Mesenchymal stem cell (in vitro differentiated cells and primary cell): ENCODE measurements around the gene UBE2U.
A peak's percentile ranks its signal among the peaks of the same experiment; 100 is the strongest.

Experiments
- DNase-seq: peaks from one replicate; pipeline ENCODE4 v3.0.0-alpha.2; 2013
- H2AFZ ChIP-seq: one replicate; pipeline ENCODE4 v1.6.1; 2013; ENCODE audit warnings: low read depth, mild to moderate bottlenecking, control low read depth, inconsistent platforms, low read length, moderate library complexity
- H2AK5ac ChIP-seq: 2 replicates; pipeline ENCODE4 v1.6.1; 2013; ENCODE audit warnings: low read length, moderate library complexity, mild to moderate bottlenecking, inconsistent platforms; ENCODE audit not compliant: severe bottlenecking
- H2BK120ac ChIP-seq: one replicate; pipeline ENCODE4 v1.6.1; 2013; ENCODE audit warnings: low read depth, mild to moderate bottlenecking, inconsistent platforms, low read length, moderate library complexity
- H2BK12ac ChIP-seq, 2 experiments: one replicate each; pipeline ENCODE4 v1.6.1; 2013; ENCODE audit warnings: inconsistent platforms in 2 of 2, low read length in 2 of 2, mild to moderate bottlenecking in 2 of 2, moderate library complexity in 2 of 2, control low read depth in 1 of 2
- H2BK15ac ChIP-seq: one replicate; pipeline ENCODE4 v1.6.1; 2013; ENCODE audit warnings: mild to moderate bottlenecking, low read depth, inconsistent platforms; ENCODE audit not compliant: poor library complexity, severe bottlenecking
- H2BK5ac ChIP-seq: 2 replicates; pipeline ENCODE4 v1.6.1; 2013; ENCODE audit warnings: low read depth, mild to moderate bottlenecking, low read length, control low read depth, inconsistent platforms; ENCODE audit not compliant: poor library complexity, severe bottlenecking
- H3K14ac ChIP-seq, 2 experiments: one replicate each; pipeline ENCODE4 v1.6.1; 2013; ENCODE audit warnings: inconsistent platforms in 2 of 2, low read length in 2 of 2, control low read depth in 1 of 2, mild to moderate bottlenecking in 1 of 2, moderate library complexity in 1 of 2
- H3K18ac ChIP-seq, 2 experiments: one replicate each; pipeline ENCODE4 v1.6.1; 2013; ENCODE audit warnings: inconsistent platforms in 2 of 2, low read length in 2 of 2, control low read depth in 1 of 2, low read depth in 1 of 2, mild to moderate bottlenecking in 1 of 2
- H3K23ac ChIP-seq, 2 experiments: one replicate each; pipeline ENCODE4 v1.6.1; 2013; ENCODE audit warnings: inconsistent platforms in 2 of 2, low read length in 2 of 2, mild to moderate bottlenecking in 2 of 2, moderate library complexity in 2 of 2, control low read depth in 1 of 2
- H3K27ac ChIP-seq: 2 replicates; pipeline ENCODE4 v1.5.1; 2013; ENCODE audit warnings: mild to moderate bottlenecking, moderate library complexity, low read length, control low read depth, inconsistent platforms; ENCODE audit not compliant: poor library complexity, severe bottlenecking
- H3K27me3 ChIP-seq, 2 experiments: 2 replicates each; pipeline versions ENCODE4 v1.6.1 to v1.7.0; 2013; ENCODE audit warnings: low read length in 2 of 2, mild to moderate bottlenecking in 2 of 2, moderate library complexity in 2 of 2, control low read depth in 1 of 2, inconsistent platforms in 1 of 2; ENCODE audit not compliant: control insufficient read depth in 1 of 2, insufficient read depth in 1 of 2
- H3K36me3 ChIP-seq, 2 experiments: 2 replicates each; pipeline versions ENCODE4 v1.6.1 to v1.7.0; 2013; ENCODE audit warnings: low read length in 2 of 2, control low read depth in 1 of 2, inconsistent platforms in 1 of 2, low read depth in 1 of 2, mild to moderate bottlenecking in 1 of 2; ENCODE audit not compliant: insufficient read depth in 2 of 2, control insufficient read depth in 1 of 2
- H3K4ac ChIP-seq, 2 experiments: one replicate each; pipeline ENCODE4 v1.6.1; 2013; ENCODE audit warnings: inconsistent platforms in 2 of 2, low read length in 2 of 2, mild to moderate bottlenecking in 2 of 2, moderate library complexity in 2 of 2, control low read depth in 1 of 2, low read depth in 1 of 2
- H3K4me1 ChIP-seq: 2 replicates; pipeline ENCODE4 v1.6.1; 2013; ENCODE audit warnings: low read depth, low read length, control low read depth; ENCODE audit not compliant: control insufficient read depth, insufficient read depth
- H3K4me2 ChIP-seq: 2 replicates; pipeline ENCODE4 v1.6.1; 2013; ENCODE audit warnings: low read length, mild to moderate bottlenecking, inconsistent platforms; ENCODE audit not compliant: poor library complexity, severe bottlenecking
- H3K4me3 ChIP-seq, 2 experiments: 2 replicates each; pipeline versions ENCODE4 v1.5.1 to v1.7.0; 2013; ENCODE audit warnings: low read length in 2 of 2, mild to moderate bottlenecking in 2 of 2, control low read depth in 1 of 2, low read depth in 1 of 2; ENCODE audit not compliant: insufficient read depth in 1 of 2
- H3K79me1 ChIP-seq: replicated peaks from 2 replicates; pipeline ENCODE4 v1.6.1; 2013; ENCODE audit warnings: mild to moderate bottlenecking, control low read depth, low read length, inconsistent platforms; ENCODE audit not compliant: poor library complexity, severe bottlenecking
- H3K9ac ChIP-seq: 2 replicates; pipeline ENCODE4 v1.7.0; 2013; ENCODE audit warnings: mild to moderate bottlenecking, low read length, moderate library complexity
- H3K9me3 ChIP-seq: 2 replicates; pipeline ENCODE4 v1.7.0; 2013; ENCODE audit warnings: mild to moderate bottlenecking, low read length; ENCODE audit not compliant: control insufficient read depth
- H4K8ac ChIP-seq: one replicate; pipeline ENCODE4 v1.6.1; 2013; ENCODE audit warnings: inconsistent platforms, mild to moderate bottlenecking, low read length, moderate library complexity
- H4K91ac ChIP-seq: one replicate; pipeline ENCODE4 v1.6.1; 2013; ENCODE audit warnings: mild to moderate bottlenecking, low read length, inconsistent platforms
- WGBS: methylation state at CpG from one replicate; pipeline ENCODE4 v1.1.7; 2013; ENCODE audit warnings: mixed read lengths; 5-methylcytosine and 5-hydroxymethylcytosine counted together

UBE2U gene

GRCh38 chr1:64167176-64167575 is 36.2 kb upstream of the UBE2U start:
- H3K9ac ChIP-seq, result peak overlapping the region; percentile 28
- no peak for DNase-seq
- no peak overlapping the region for H3K4me2 ChIP-seq
- H3K4me3 ChIP-seq, result no peak overlapping the region
- H2BK15ac ChIP-seq, result no peak overlapping the region
- no peak overlapping the region for H4K8ac ChIP-seq
- H3K36me3 ChIP-seq, result peaks cover 0 to 4% of the 10 kb centered on the region in 2 experiments
- H3K23ac ChIP-seq, result no peak overlapping the region
- no peak overlapping the region for H2BK120ac ChIP-seq
- no peak overlapping the region for H2BK12ac ChIP-seq
- no peak overlapping the region for H4K91ac ChIP-seq
- no peak overlapping the region for H2AFZ ChIP-seq
- no peaks in the 10 kb centered on the region for H3K27me3 ChIP-seq
- H3K9me3 ChIP-seq, result no peaks in the 10 kb centered on the region
- no peak overlapping the region for H2BK5ac ChIP-seq
- 100% methylated on average over 2 of the region's 2 CpGs for WGBS
- no peak overlapping the region for H3K14ac ChIP-seq
- no peaks in the 10 kb centered on the region for H3K4me1 ChIP-seq
- H3K18ac ChIP-seq, result no peak overlapping the region
- no peak overlapping the region for H3K27ac ChIP-seq
- no peaks in the 10 kb centered on the region for H3K79me1 ChIP-seq
- H3K4ac ChIP-seq, result no peak overlapping the region
- no peak overlapping the region for H2AK5ac ChIP-seq

- Histone ChIP-seq H2AK5ac (no peak overlapping the region), H3K4ac (peak overlapping the region in 1 of 2 experiments; percentile 86), H2BK12ac (peak overlapping the region; percentile 63 to 92), H2AFZ (no peak overlapping the region), H2BK5ac (no peak overlapping the region), H3K36me3 (no peaks in the 10 kb centered on the region), H3K27ac (no peak overlapping the region), H2BK15ac (no peak overlapping the region), H3K18ac (peak overlapping the region; percentile 47 to 78), H3K79me1 (no peaks in the 10 kb centered on the region), H2BK120ac (no peak overlapping the region), H3K4me3 (no peak overlapping the region), H3K9me3 (no peaks in the 10 kb centered on the region), H3K27me3 (no peaks in the 10 kb centered on the region), H4K8ac (no peak overlapping the region), H3K23ac (no peak overlapping the region), H3K4me1 (peaks cover 2% of the 10 kb centered on the region), H4K91ac (peak overlapping the region; percentile 61), H3K4me2 (no peak overlapping the region), H3K9ac (peak overlapping the region; percentile 61), H3K14ac (no peak overlapping the region)
- peak; percentile 52 for DNase-seq
- WGBS, result 100% methylated on average over 1 of the region's 1 CpG
Measured at GRCh38 chr1:64171246-64171645, 32.2 kb upstream of the UBE2U start.

- Histone ChIP-seq H2AK5ac (no peak overlapping the region), H3K14ac (no peak overlapping the region), H3K4me2 (no peak overlapping the region), H3K18ac (peak overlapping the region in 1 of 2 experiments; percentile 78), H4K8ac (no peak overlapping the region), H3K79me1 (no peaks in the 10 kb centered on the region), H2BK5ac (no peak overlapping the region), H3K9ac (peak overlapping the region; percentile 61), H3K4ac (no peak overlapping the region), H4K91ac (no peak overlapping the region), H3K23ac (no peak overlapping the region), H3K4me1 (peaks cover 2% of the 10 kb centered on the region), H2BK15ac (no peak overlapping the region), H3K9me3 (no peaks in the 10 kb centered on the region), H3K36me3 (no peaks in the 10 kb centered on the region), H3K27me3 (no peaks in the 10 kb centered on the region), H3K4me3 (no peak overlapping the region), H2AFZ (no peak overlapping the region), H3K27ac (no peak overlapping the region), H2BK120ac (no peak overlapping the region), H2BK12ac (peak overlapping the region in 1 of 2 experiments; percentile 63)
- WGBS, result 4% methylated on average over 2 of the region's 3 CpGs
- peak; percentile 69 for DNase-seq
Measured at GRCh38 chr1:64171797-64172281, 31.6 kb upstream of the UBE2U start.

- no peak overlapping the region for H2BK15ac ChIP-seq
- H2AK5ac ChIP-seq, result no peak overlapping the region
- peaks cover 1 to 3% of the 10 kb centered on the region in 2 experiments for H3K36me3 ChIP-seq
- H3K9ac ChIP-seq, result peak overlapping the region; percentile 61
- H3K4me1 ChIP-seq, result peaks cover 2% of the 10 kb centered on the region
- H2BK120ac ChIP-seq, result no peak overlapping the region
- no peak overlapping the region for H3K4ac ChIP-seq
- H3K27ac ChIP-seq, result no peak overlapping the region
- H3K9me3 ChIP-seq, result no peaks in the 10 kb centered on the region
- H3K4me2 ChIP-seq, result no peak overlapping the region
- no peak overlapping the region for H2BK5ac ChIP-seq
- H3K14ac ChIP-seq, result no peak overlapping the region
- no peaks in the 10 kb centered on the region for H3K79me1 ChIP-seq
- H4K91ac ChIP-seq, result no peak overlapping the region
- no peaks in the 10 kb centered on the region for H3K27me3 ChIP-seq
- H3K23ac ChIP-seq, result no peak overlapping the region
- H3K18ac ChIP-seq, result no peak overlapping the region
- no peak overlapping the region for H4K8ac ChIP-seq
- peak; percentile 60 for DNase-seq
- no peak overlapping the region for H2AFZ ChIP-seq
- H3K4me3 ChIP-seq, result no peak overlapping the region
- H2BK12ac ChIP-seq, result no peak overlapping the region
- WGBS, result 0% methylated on average over 2 of the region's 3 CpGs
Measured at GRCh38 chr1:64172458-64172983, 30.9 kb upstream of the UBE2U start.
